Umbilical cord (tissue), 2 donors: ENCODE measurements around the gene PPARG. TPM values are rescaled to one million over a fixed set of nuclear protein-coding genes. Genes with fewer than 3 reads are reported as not detected.

ENCODE experiments used
- DNase-seq: peaks from one replicate; pipeline ENCODE4 v3.0.0-alpha.2; 2015; ENCODE audit warnings: low spot score
- total RNA-seq: library from RNA; depleted of rRNA; stranded (reverse); fragments of >200 nt; gene quantifications from one replicate; pipeline ENCODE4 v1.2.3, GENCODE V29; 2014; ENCODE audit warnings: low replicate concordance; ENCODE audit not compliant: insufficient read depth

The PPARG gene
- total RNA-seq, 1 donor from 2014 or later = 2.9 TPM

- DNase-seq = no peak
Observed at GRCh38 chr3:12479919-12480427, 191.1 kb downstream of the PPARG start.

- DNase-seq = no peak
Observed at GRCh38 chr3:12483410-12483809, 194.5 kb downstream of the PPARG start.

GRCh38 chr3:12483872-12484197 lies 195.0 kb downstream of the PPARG start:
- DNase-seq = no peak

Other genes with a start within 250 kb of the PPARG start
- gene TIMP4, start 130.2 kb upstream of the PPARG start, total RNA-seq = 6.7 TPM
- 39.7 TPM for gene TSEN2, start 195.4 kb downstream of the PPARG start, total RNA-seq